Endothelial cell of umbilical vein (primary cell): Measurements from ENCODE around the gene TFDP1. TPM values are rescaled to one million over a fixed set of nuclear protein-coding genes. Genes with fewer than 3 reads are reported as not detected.
"Not testable (repeated sequence)": the region's sequence is repeated elsewhere in the genome, so short reads cannot be mapped to it uniquely, and the experiment has no call there.

Experiments
- BruUV-seq: library from RNA; stranded (reverse); fragments of 400-500 nt; replicated peaks from 2 replicates; lab custom pipeline; 2021; lab: Mats Ljungman, UMichigan
- CTCF ChIA-PET: fragments of 300-600, 350-600 bp; sonication (Branson Sonifier 250); formaldehyde crosslinking; loops from one replicate; lab custom pipeline; 2021; ENCODE audit warnings: antibody characterized with exemption, inconsistent platforms; lab: Charles Lee
- POLR2A ChIA-PET: fragments of 300-600, 350-600 bp; sonication (Branson Sonifier 250); formaldehyde crosslinking; loops from one replicate; lab custom pipeline; 2021; ENCODE audit warnings: antibody characterized with exemption, inconsistent platforms; lab: Charles Lee
- DNase-seq: peaks from one replicate; pipeline ENCODE4 v3.0.0-alpha.2; 2011; ENCODE audit warnings: low read depth, low spot score
- FAIRE-seq: peaks from 2 replicates; lab custom pipeline; 2011; peaks lifted over from hg19 to GRCh38; lab: Jason Lieb, UNC
- H2AFZ ChIP-seq: 2 replicates; pipeline ENCODE4 v1.6.0; 2012; ENCODE audit warnings: low read depth, low read length, control low read depth, inconsistent platforms
- H3K27ac ChIP-seq: 2 replicates; pipeline ENCODE4 v1.5.1; 2011; ENCODE audit warnings: low read depth, mild to moderate bottlenecking, control low read depth, low read length, moderate library complexity; ENCODE audit not compliant: insufficient read depth
- H3K27me3 ChIP-seq, 2 experiments: 2 replicates each; pipeline versions ENCODE4 v1.6.0 to v1.6.1; 2011; ENCODE audit warnings: low read length in 2 of 2, mixed read lengths in 1 of 2; ENCODE audit not compliant: control insufficient read depth in 2 of 2, insufficient read depth in 2 of 2
- H3K36me3 ChIP-seq, 2 experiments: 2 replicates in 1 of 2; 3 replicates in 1 of 2; pipeline ENCODE4 v1.5.1; 2011; ENCODE audit warnings: low read length in 2 of 2, mild to moderate bottlenecking in 1 of 2, moderate library complexity in 1 of 2; ENCODE audit not compliant: control insufficient read depth in 2 of 2, insufficient read depth in 2 of 2; ENCODE audit errors: extremely low read depth in 1 of 2
- H3K4me1 ChIP-seq: 3 replicates; pipeline ENCODE4 v1.5.1; 2011; ENCODE audit warnings: mild to moderate bottlenecking, low read length; ENCODE audit not compliant: control insufficient read depth, insufficient read depth; ENCODE audit errors: extremely low read depth
- H3K4me2 ChIP-seq: 2 replicates; pipeline ENCODE4 v1.6.1; 2011; ENCODE audit warnings: low read length, control low read depth, mixed read lengths; ENCODE audit not compliant: insufficient read depth
- H3K4me3 ChIP-seq, 3 experiments: fragments of 200-600 bp in 1 of 3; sonication (generic), shearing (Covaris generic) in 1 of 3; replicated peaks in 1 of 3; 2 replicates each; pipeline ENCODE4 v1.5.1; 2011 to 2016; ENCODE audit warnings: control low read depth in 3 of 3, low read length in 3 of 3, mild to moderate bottlenecking in 2 of 3, inconsistent platforms in 1 of 3, low read depth in 1 of 3, moderate library complexity in 1 of 3; ENCODE audit not compliant: insufficient read depth in 1 of 3
- H3K79me2 ChIP-seq: 2 replicates; pipeline ENCODE4 v1.6.0; 2012; ENCODE audit warnings: low read length, inconsistent platforms; ENCODE audit not compliant: control insufficient read depth, insufficient read depth
- H3K9ac ChIP-seq: replicated peaks from 2 replicates; pipeline ENCODE3; 2011; ENCODE audit warnings: low read length, control low read depth; ENCODE audit not compliant: insufficient read depth; ENCODE audit errors: extremely low read depth
- H3K9me1 ChIP-seq: replicated peaks from 3 replicates; pipeline ENCODE4 v1.6.0; 2011; ENCODE audit warnings: mild to moderate bottlenecking, low read length; ENCODE audit not compliant: control insufficient read depth, insufficient read depth; ENCODE audit errors: extremely low read depth
- H3K9me3 ChIP-seq: replicated peaks from 2 replicates; pipeline ENCODE4 v1.5.1; 2012; ENCODE audit warnings: low read length, inconsistent platforms; ENCODE audit not compliant: control insufficient read depth, insufficient read depth
- H4K20me1 ChIP-seq: replicated peaks from 2 replicates; pipeline ENCODE3; 2011; ENCODE audit warnings: mild to moderate bottlenecking, low read length; ENCODE audit not compliant: control insufficient read depth, insufficient read depth; ENCODE audit errors: extremely low read depth
- EZH2 ChIP-seq: IDR thresholded peaks from 2 replicates; pipeline ENCODE4 v1.6.1; 2012; ENCODE audit warnings: borderline replicate concordance, low read depth, mild to moderate bottlenecking, moderate library complexity, low read length, inconsistent platforms; ENCODE audit not compliant: severe bottlenecking
- FOS ChIP-seq: IDR thresholded peaks from 2 replicates; pipeline ENCODE4 v1.6.1; 2011; ENCODE audit warnings: mild to moderate bottlenecking, low read length, moderate library complexity, borderline replicate concordance; ENCODE audit not compliant: insufficient read depth
- GATA2 ChIP-seq: IDR thresholded peaks from 2 replicates; pipeline ENCODE4 v1.7.0; 2011; ENCODE audit warnings: low read depth, mild to moderate bottlenecking, moderate library complexity, mixed read lengths, low read length; ENCODE audit not compliant: insufficient read length, insufficient read depth
- JUN ChIP-seq: IDR thresholded peaks from 2 replicates; pipeline ENCODE4 v1.6.1; 2011; ENCODE audit warnings: borderline replicate concordance, low read depth; ENCODE audit not compliant: insufficient read length, insufficient read depth
- MAX ChIP-seq: IDR thresholded peaks from 2 replicates; pipeline ENCODE4 v1.6.1; 2011; ENCODE audit not compliant: insufficient read depth, insufficient read length
- MYC ChIP-seq: IDR thresholded peaks from one replicate; pipeline ENCODE4 v1.6.1; 2011; ENCODE audit warnings: mild to moderate bottlenecking, low read depth, low read length
- POLR2A ChIP-seq: IDR thresholded peaks from 2 replicates; pipeline ENCODE4 v1.6.1; 2012; ENCODE audit warnings: low read depth, mild to moderate bottlenecking, control low read depth, low read length
- POLR2AphosphoS5 ChIP-seq: IDR thresholded peaks from 2 replicates; pipeline ENCODE4 v1.6.1; 2012; ENCODE audit warnings: low read depth, mild to moderate bottlenecking, control low read depth, low read length, moderate library complexity; ENCODE audit not compliant: insufficient read depth
- dilution Hi-C: fragments of 300-500 bp; cut with MboI; formaldehyde crosslinking; loops from one replicate; pipeline ENCODE4 v1.15.0; 2019; ENCODE audit warnings: low sequenced_read_pairs; ENCODE audit not compliant: extremely low pct_ligation_motif_present
- intact Hi-C: fragments of 100-400 bp; cut with micrococcal nuclease; formaldehyde crosslinking; loops from one replicate; pipeline ENCODE4 v1.10.0; 2022
- polyA plus RNA-seq, 4 experiments: library from polyadenylated mRNA; depleted of rRNA in 3 of 4; stranded (reverse) in 3 of 4; unstranded in 1 of 4; fragments of >200 nt; gene quantifications; 2 replicates each; pipeline versions ENCODE4 v1.2.1 to v1.2.3, GENCODE V29; 2011 to 2012; ENCODE audit warnings: missing spikeins in 1 of 4
- total RNA-seq: library from RNA; stranded (reverse); gene quantifications from 2 replicates; pipeline ENCODE4 v1.2.3, GENCODE V29; 2021
- TF ChIP-seq, protein P1 (sequence below), 2 donors: IDR thresholded peaks; 1 replicate in 1 of 2; 2 replicates in 1 of 2; pipeline ENCODE4 v1.5.1; 2011; ENCODE audit warnings: low read length in 2 of 2, mild to moderate bottlenecking in 2 of 2, moderate library complexity in 2 of 2, control low read depth in 1 of 2, inconsistent platforms in 1 of 2, low read depth in 1 of 2; ENCODE audit not compliant: insufficient read depth in 1 of 2; ENCODE audit errors: extremely low read depth in 1 of 2

TFDP1 gene
- total and polyA plus RNA-seq, 2 donors (not counting 3 experiments of a cell fraction or from before 2014, with no cell fraction given): 64.3 to 137 TPM

DNA sequence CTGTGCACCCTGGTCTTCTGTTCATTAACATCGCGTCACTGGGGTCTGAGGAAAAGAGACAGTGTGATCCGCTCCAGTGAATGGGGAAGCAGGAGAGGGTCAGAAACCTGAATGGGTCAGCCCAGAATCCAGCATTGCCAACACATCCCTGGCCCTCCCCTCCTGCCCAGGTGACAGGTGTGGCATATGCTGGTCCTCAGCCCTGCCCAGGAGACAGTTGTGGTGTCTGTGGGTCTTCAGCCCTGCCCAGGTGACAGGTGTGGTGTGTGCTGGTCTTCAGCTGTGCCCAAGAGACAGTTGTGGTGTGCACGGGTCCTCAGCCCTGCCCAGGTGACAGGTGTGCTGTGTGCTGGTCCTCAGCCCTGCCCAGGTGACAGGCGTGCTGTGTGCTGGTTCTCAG, 8.0 kb downstream of the TFDP1 start:
- Histone ChIP-seq H3K9ac (no peak overlapping the region), H3K4me3 (no peak overlapping the region), H3K27me3 (no peaks in the 10 kb centered on the region), H2AFZ (no peak overlapping the region), H3K4me1 (no peaks in the 10 kb centered on the region), H3K9me3 (no peaks in the 10 kb centered on the region), H4K20me1 (no peaks in the 10 kb centered on the region), H3K79me2 (peaks cover 84% of the 10 kb centered on the region), H3K27ac (no peak overlapping the region), H3K4me2 (no peak overlapping the region), H3K36me3 (peaks cover 0 to 14% of the 10 kb centered on the region in 2 experiments), H3K9me1 (no peaks in the 10 kb centered on the region)
- ChIA-PET POLR2A (no interaction called here), CTCF (interaction anchor here (1.8 kb wide), 1 partner anchor 30 kb away, joined by 5 read pairs; no protein-coding TSS in a partner anchor)
- dilution Hi-C loops (no loop called here), intact Hi-C loops (no loop called here)
- no peak for TF ChIP-seq POLR2AphosphoS5
- no peak for TF ChIP-seq FOS
- TF ChIP-seq EZH2: no peak
- no peak for TF ChIP-seq MAX
- no peak for TF ChIP-seq GATA2
- TF ChIP-seq JUN: no peak
- TF ChIP-seq, protein P1, sequence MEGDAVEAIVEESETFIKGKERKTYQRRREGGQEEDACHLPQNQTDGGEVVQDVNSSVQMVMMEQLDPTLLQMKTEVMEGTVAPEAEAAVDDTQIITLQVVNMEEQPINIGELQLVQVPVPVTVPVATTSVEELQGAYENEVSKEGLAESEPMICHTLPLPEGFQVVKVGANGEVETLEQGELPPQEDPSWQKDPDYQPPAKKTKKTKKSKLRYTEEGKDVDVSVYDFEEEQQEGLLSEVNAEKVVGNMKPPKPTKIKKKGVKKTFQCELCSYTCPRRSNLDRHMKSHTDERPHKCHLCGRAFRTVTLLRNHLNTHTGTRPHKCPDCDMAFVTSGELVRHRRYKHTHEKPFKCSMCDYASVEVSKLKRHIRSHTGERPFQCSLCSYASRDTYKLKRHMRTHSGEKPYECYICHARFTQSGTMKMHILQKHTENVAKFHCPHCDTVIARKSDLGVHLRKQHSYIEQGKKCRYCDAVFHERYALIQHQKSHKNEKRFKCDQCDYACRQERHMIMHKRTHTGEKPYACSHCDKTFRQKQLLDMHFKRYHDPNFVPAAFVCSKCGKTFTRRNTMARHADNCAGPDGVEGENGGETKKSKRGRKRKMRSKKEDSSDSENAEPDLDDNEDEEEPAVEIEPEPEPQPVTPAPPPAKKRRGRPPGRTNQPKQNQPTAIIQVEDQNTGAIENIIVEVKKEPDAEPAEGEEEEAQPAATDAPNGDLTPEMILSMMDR (IDR thresholded peaks at IDR 0.05; ENCODE audit: extremely low read depth in 1 of 2, insufficient read depth in 1 of 2, low read depth in 1 of 2, low read length in 2 of 2): no peak
- no peak for TF ChIP-seq POLR2A
- TF ChIP-seq MYC: no peak
- FAIRE-seq (no peak), DNase-seq (no peak)
- no TSS peak for BruUV-seq

GRCh38 chr13:113594066-113594821, 9.7 kb downstream of the TFDP1 start:
- H3K9me1 ChIP-seq, H4K20me1 ChIP-seq, intact Hi-C loops, H3K4me3 ChIP-seq, H3K9me3 ChIP-seq, H3K4me2 ChIP-seq, dilution Hi-C loops, POLR2A ChIA-PET, H3K27me3 ChIP-seq, DNase-seq, FAIRE-seq, H3K9ac ChIP-seq, H3K4me1 ChIP-seq, BruUV-seq, CTCF ChIA-PET, H2AFZ ChIP-seq, H3K27ac ChIP-seq: not testable (repeated sequence)
- H3K79me2 ChIP-seq: peaks cover 84% of the 10 kb centered on the region
- H3K36me3 ChIP-seq: peaks cover 0 to 22% of the 10 kb centered on the region in 2 experiments
